ENCODE results near the gene OBSCN. TPM values are rescaled to one million over a fixed set of nuclear protein-coding genes. Genes with fewer than 3 reads are reported as not detected.
A peak's percentile ranks its signal among the peaks of the same experiment; 100 is the strongest.

Gene OBSCN
- total RNA-seq, 1 experiment from 2014 or later = 33.3 TPM

GRCh38 chr1:228358764-228359612 lies 151.1 kb downstream of the OBSCN start:
- H2BK5ac ChIP-seq (ENCODE audit: insufficient read length, low read length) = no peak overlapping the region
- no peak for DNase-seq
- no peaks in the 10 kb centered on the region for H3K23me2 ChIP-seq (ENCODE audit: insufficient read length, low read depth, low read length, poor library complexity, severe bottlenecking)
- no peak overlapping the region for H4K91ac ChIP-seq (ENCODE audit: insufficient read length, low read depth, low read length)
- H3K4me1 ChIP-seq (ENCODE audit: insufficient read depth, low read length) = no peaks in the 10 kb centered on the region
- no peak overlapping the region for H2BK20ac ChIP-seq (ENCODE audit: low read depth, low read length, poor library complexity, severe bottlenecking)
- no peaks in the 10 kb centered on the region for H3K9me3 ChIP-seq (ENCODE audit: control insufficient read depth, low read depth, low read length)
- no peak overlapping the region for H3K27ac ChIP-seq (ENCODE audit: insufficient read length, low read depth, low read length)
- H3K79me2 ChIP-seq (ENCODE audit: insufficient read depth, low read length) = no peaks in the 10 kb centered on the region
- H3K79me1 ChIP-seq (ENCODE audit: insufficient read depth, low read depth, low read length, poor library complexity, severe bottlenecking) = no peaks in the 10 kb centered on the region
- H2BK15ac ChIP-seq (ENCODE audit: low read depth, low read length) = no peak overlapping the region
- H2AK5ac ChIP-seq (ENCODE audit: insufficient read length, low read length) = no peak overlapping the region
- TF ChIP-seq CTCF (conservative IDR thresholded peaks at IDR 0.05) = no peak
- no peak overlapping the region for H2AFZ ChIP-seq (ENCODE audit: low read length)
- no peaks in the 10 kb centered on the region for H3K9me3 Mint-ChIP-seq
- peak overlapping the region; percentile 6 for H4K5ac ChIP-seq (ENCODE audit: insufficient read length, low read depth, low read length)
- no peak overlapping the region for H2BK12ac ChIP-seq (ENCODE audit: insufficient read length, low read depth, low read length)
- H3K36me3 Mint-ChIP-seq (ENCODE audit: insufficient read depth in 1 of 3, low read depth in 3 of 3) = peaks cover 0 to 3% (median 1%) of the 10 kb centered on the region in 3 experiments; a peak in 3 of 7 replicates
- no peak overlapping the region for H3K23ac ChIP-seq (ENCODE audit: insufficient read length, low read depth, low read length)
- no peak overlapping the region for H3K9ac ChIP-seq (ENCODE audit: extremely low read depth, insufficient read length, low read length)
- no CpG with 5 or more reads among the region's 19 CpGs for WGBS (ENCODE audit: extremely low coverage, insufficient read length, low lambda C conversion rate)
- H4K20me1 ChIP-seq (ENCODE audit: control insufficient read depth, insufficient read depth, insufficient read length) = peaks cover 4% of the 10 kb centered on the region
- H3K14ac ChIP-seq (ENCODE audit: insufficient read depth, low read length) = no peak overlapping the region; the same call in 1 of the 2 replicates
- no peak overlapping the region for H3K4me3 Mint-ChIP-seq
- H3K4ac ChIP-seq (ENCODE audit: low read depth, low read length) = no peak overlapping the region
- no peaks in the 10 kb centered on the region for H3K27me3 ChIP-seq (ENCODE audit: insufficient read depth, low read length)
- H2BK120ac ChIP-seq (ENCODE audit: low read depth, low read length, poor library complexity, severe bottlenecking) = no peak overlapping the region
- no peak overlapping the region for H3T11ph ChIP-seq (ENCODE audit: low read length)
- H3K27me3 Mint-ChIP-seq (ENCODE audit: low read depth) = peaks cover 2% of the 10 kb centered on the region; the same call in 1 of the 2 replicates
- 0 out of 7 replicates have a peak overlapping the region, but pooled peaks of 1 of the 3 experiments have one; percentile 72 for H3K27ac Mint-ChIP-seq
- 0 out of 4 replicates have a peak, but pooled peaks cover 0 to 3% of the 10 kb centered on the region in 2 experiments for H3K4me1 Mint-ChIP-seq
- no peak overlapping the region for H3K4me2 ChIP-seq (ENCODE audit: insufficient read depth, insufficient read length, low read length)
- H3K56ac ChIP-seq (ENCODE audit: insufficient read length, low read depth, low read length) = no peak overlapping the region
- no peak overlapping the region for H4K8ac ChIP-seq (replicated peaks; ENCODE audit: insufficient read length, low read depth, low read length)
- H3K18ac ChIP-seq (ENCODE audit: insufficient read length, low read depth, low read length) = no peak overlapping the region

All from H9 (cell line).